H1 (cell line): ENCODE data around the gene TBCD. TPM values are rescaled to one million over a fixed set of nuclear protein-coding genes. Genes with fewer than 3 reads are reported as not detected.

Source experiments
- CBX5 ChIP-seq: fragments of 300-800, 300-1000 bp; sonication (generic); IDR thresholded peaks from 2 replicates; pipeline ENCODE4 v1.7.1; 2016; ENCODE audit warnings: antibody characterized with exemption, low read length, low read depth
- CHD1 ChIP-seq: IDR thresholded peaks from 2 replicates; pipeline ENCODE4 v1.6.1; 2012; ENCODE audit warnings: low read depth, low read length, improper control_type of control experiment
- JUND ChIP-seq: IDR thresholded peaks from 2 replicates; pipeline ENCODE4 v1.6.1; 2011; ENCODE audit warnings: mild to moderate bottlenecking, improper control_type of control experiment, low read length
- RFX5 ChIP-seq: IDR thresholded peaks from 2 replicates; pipeline ENCODE4 v1.6.1; 2011; ENCODE audit warnings: low read depth, low read length, improper control_type of control experiment, borderline replicate concordance
- SAP30 ChIP-seq: fragments of 300-600 bp; sonication (generic); IDR thresholded peaks from 2 replicates; pipeline ENCODE4 v1.7.1; 2012; ENCODE audit warnings: low read length, moderate library complexity, mild to moderate bottlenecking, inconsistent platforms; ENCODE audit not compliant: insufficient read depth, insufficient replicate concordance
- SIN3A ChIP-seq, 2 experiments: IDR thresholded peaks in 1 of 2; conservative IDR thresholded peaks in 1 of 2; 2 replicates each; pipeline ENCODE4 v1.6.1; 2011 to 2012; ENCODE audit warnings: low read length in 2 of 2, improper control_type of control experiment in 1 of 2, low read depth in 1 of 2, mild to moderate bottlenecking in 1 of 2
- TAF1 ChIP-seq: IDR thresholded peaks from 2 replicates; pipeline ENCODE4 v1.6.1; 2011; ENCODE audit warnings: mild to moderate bottlenecking, low read depth, low read length
- TCF12 ChIP-seq: IDR thresholded peaks from 2 replicates; pipeline ENCODE4 v1.6.1; 2011; ENCODE audit warnings: low read depth, mild to moderate bottlenecking, low read length
- polyA plus RNA-seq, 7 experiments: library from polyadenylated mRNA; depleted of rRNA in 3 of 7; stranded (reverse) in 5 of 7; unstranded in 2 of 7; fragments of >200 nt in 5 of 7; fragments of 200-250 nt in 2 of 7; gene quantifications; 1 replicate in 5 of 7; 2 replicates in 1 of 7; 4 replicates in 1 of 7; pipeline versions ENCODE4 v1.2.1 to v1.2.3, GENCODE V29; 2011 to 2013; ENCODE audit warnings: missing spikeins in 2 of 7, mixed read lengths in 2 of 7
- total RNA-seq: library from RNA; stranded (reverse); fragmentation: NEBNext Ultra II Directional; extraction: Animal tissue kit (Norgen Biotek cat#: 25700); gene quantifications from 2 replicates; pipeline ENCODE4 v1.2.1, GENCODE V29; 2021

TBCD gene
- total and polyA plus RNA-seq, 2 of the 8 experiments (the other 6 are each of a cell fraction or from before 2014, with no cell fraction given): 118 to 162 TPM

DNA sequence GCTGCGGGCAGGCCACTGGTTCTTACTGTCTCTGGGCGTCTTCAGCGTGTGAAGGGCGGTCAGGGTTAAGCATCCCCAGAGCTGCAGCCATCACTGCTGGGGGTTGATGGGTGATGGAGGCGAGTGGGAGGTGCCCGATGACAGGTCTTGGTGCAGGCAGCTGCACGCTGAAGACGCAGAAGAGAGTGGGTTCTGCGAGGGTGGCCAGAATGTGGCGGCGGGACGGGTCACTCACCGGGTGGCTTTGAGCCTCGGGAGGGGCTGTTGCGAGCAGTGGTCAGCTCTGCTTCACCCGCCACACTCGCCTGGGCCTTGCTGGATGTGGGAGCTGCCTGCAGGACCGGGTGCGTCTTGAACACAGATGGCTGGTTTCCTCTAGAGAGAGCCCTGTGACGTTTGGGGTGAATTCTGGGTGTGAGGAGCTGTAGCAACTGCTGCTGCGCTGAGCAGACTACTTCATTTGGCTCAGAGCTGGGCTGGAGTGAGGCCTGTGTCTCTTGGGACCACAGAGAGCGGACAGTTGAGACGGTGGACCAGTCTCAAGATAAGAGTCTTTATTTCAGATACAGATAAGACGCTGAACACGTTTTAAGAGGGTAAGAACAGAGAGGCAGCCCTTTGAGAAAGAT is 132.6 kb downstream of the TBCD start (continued):
- TF ChIP-seq TAF1 (no peak), JUND (no peak), RFX5 (no peak), CHD1 (no peak), TCF12 (no peak), CBX5 (no peak), SIN3A (conservative IDR thresholded peaks at IDR 0.05 in 1 of 2, IDR thresholded peaks at IDR 0.05 in 1 of 2; ENCODE audit: low read depth in 1 of 2, low read length in 2 of 2) (no peak), SAP30 (no peak)
- TF ChIP-seq, all 59 proteins: peak for 0
